H1 (cell line): ENCODE results near the gene MMAB.

Source experiments
- BRCA1 ChIP-seq: IDR thresholded peaks from 2 replicates; pipeline ENCODE4 v1.6.1; 2012; ENCODE audit warnings: low read depth, low read length, improper control_type of control experiment
- SIN3A ChIP-seq, 2 experiments: IDR thresholded peaks in 1 of 2; conservative IDR thresholded peaks in 1 of 2; 2 replicates each; pipeline ENCODE4 v1.6.1; 2011 to 2012; ENCODE audit warnings: low read length in 2 of 2, improper control_type of control experiment in 1 of 2, low read depth in 1 of 2, mild to moderate bottlenecking in 1 of 2
- TAF1 ChIP-seq: IDR thresholded peaks from 2 replicates; pipeline ENCODE4 v1.6.1; 2011; ENCODE audit warnings: mild to moderate bottlenecking, low read depth, low read length
- TF ChIP-seq, protein P1 (sequence below), 3 experiments: IDR thresholded peaks; 1 replicate in 2 of 3; 2 replicates in 1 of 3; pipeline versions ENCODE4 v1.5.1 to v1.6.1; 2011; ENCODE audit warnings: low read length in 3 of 3, mild to moderate bottlenecking in 3 of 3, inconsistent platforms in 2 of 3, low read depth in 1 of 3, moderate library complexity in 1 of 3; ENCODE audit not compliant: insufficient read depth in 1 of 3; ENCODE audit errors: control extremely low read depth in 1 of 3

- TF ChIP-seq BRCA1 (no peak), SIN3A (conservative IDR thresholded peaks at IDR 0.05 in 1 of 2, IDR thresholded peaks at IDR 0.05 in 1 of 2; ENCODE audit: low read depth in 1 of 2, low read length in 2 of 2) (no peak), TAF1 (no peak)
- TF ChIP-seq, protein P1, sequence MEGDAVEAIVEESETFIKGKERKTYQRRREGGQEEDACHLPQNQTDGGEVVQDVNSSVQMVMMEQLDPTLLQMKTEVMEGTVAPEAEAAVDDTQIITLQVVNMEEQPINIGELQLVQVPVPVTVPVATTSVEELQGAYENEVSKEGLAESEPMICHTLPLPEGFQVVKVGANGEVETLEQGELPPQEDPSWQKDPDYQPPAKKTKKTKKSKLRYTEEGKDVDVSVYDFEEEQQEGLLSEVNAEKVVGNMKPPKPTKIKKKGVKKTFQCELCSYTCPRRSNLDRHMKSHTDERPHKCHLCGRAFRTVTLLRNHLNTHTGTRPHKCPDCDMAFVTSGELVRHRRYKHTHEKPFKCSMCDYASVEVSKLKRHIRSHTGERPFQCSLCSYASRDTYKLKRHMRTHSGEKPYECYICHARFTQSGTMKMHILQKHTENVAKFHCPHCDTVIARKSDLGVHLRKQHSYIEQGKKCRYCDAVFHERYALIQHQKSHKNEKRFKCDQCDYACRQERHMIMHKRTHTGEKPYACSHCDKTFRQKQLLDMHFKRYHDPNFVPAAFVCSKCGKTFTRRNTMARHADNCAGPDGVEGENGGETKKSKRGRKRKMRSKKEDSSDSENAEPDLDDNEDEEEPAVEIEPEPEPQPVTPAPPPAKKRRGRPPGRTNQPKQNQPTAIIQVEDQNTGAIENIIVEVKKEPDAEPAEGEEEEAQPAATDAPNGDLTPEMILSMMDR (IDR thresholded peaks at IDR 0.05; ENCODE audit: control extremely low read depth in 1 of 3, insufficient read depth in 1 of 3, low read depth in 1 of 3, low read length in 3 of 3), result no peak
Measured at GRCh38 chr12:109537136-109537535, 36.2 kb downstream of the MMAB start.
